ENCODE data around the gene UTP20.

The UTP20 gene

DNA sequence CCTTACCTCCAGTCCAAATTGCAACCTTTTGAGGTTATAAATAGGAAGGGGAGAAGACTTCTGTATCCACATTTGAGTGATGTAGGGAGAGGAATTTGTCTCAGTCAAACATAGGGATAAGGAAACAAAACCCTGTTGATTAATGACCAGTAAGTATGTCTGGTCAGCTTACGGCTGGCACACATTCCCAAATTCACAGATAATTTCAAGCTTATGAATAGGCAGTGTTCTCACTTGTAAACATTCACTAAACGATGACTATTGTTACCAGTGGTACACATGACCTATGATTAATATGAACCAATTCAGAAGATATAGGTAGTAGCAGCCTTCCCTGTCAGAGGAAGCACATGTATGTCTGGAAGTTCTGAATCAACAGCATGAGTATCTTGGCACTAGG, 36.8 kb upstream of the UTP20 start:
- no peak for DNase-seq (ENCODE audit: extremely low spot score)
- ChIA-PET POLR2A (no interaction called here), CTCF (no interaction called here)
- TF ChIP-seq, protein P1, sequence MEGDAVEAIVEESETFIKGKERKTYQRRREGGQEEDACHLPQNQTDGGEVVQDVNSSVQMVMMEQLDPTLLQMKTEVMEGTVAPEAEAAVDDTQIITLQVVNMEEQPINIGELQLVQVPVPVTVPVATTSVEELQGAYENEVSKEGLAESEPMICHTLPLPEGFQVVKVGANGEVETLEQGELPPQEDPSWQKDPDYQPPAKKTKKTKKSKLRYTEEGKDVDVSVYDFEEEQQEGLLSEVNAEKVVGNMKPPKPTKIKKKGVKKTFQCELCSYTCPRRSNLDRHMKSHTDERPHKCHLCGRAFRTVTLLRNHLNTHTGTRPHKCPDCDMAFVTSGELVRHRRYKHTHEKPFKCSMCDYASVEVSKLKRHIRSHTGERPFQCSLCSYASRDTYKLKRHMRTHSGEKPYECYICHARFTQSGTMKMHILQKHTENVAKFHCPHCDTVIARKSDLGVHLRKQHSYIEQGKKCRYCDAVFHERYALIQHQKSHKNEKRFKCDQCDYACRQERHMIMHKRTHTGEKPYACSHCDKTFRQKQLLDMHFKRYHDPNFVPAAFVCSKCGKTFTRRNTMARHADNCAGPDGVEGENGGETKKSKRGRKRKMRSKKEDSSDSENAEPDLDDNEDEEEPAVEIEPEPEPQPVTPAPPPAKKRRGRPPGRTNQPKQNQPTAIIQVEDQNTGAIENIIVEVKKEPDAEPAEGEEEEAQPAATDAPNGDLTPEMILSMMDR (IDR thresholded peaks at IDR 0.05; ENCODE audit: control extremely low read depth, extremely low read depth, low read depth, missing control alignments) = no peak

DNA sequence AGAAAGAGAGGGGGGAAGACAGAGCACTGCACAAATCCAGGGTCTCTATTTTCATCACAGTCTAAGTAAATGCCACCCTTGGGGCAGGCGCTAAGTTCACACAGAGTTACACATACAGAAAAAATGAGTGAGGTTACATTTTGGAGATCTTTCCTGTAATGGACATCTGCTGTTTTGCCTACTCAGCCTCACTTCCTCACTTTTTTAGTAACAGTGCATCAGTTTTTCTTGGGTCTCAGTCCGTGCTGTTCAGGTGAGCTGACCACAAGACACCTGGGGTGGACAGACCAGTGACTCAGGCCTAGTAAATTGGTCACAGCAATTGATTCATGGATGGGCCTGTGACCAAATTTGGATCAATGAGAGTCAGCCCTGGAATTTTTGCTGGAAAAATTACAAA, 36.3 kb upstream of the UTP20 start:
- ChIA-PET POLR2A (no interaction called here), CTCF (no interaction called here)
- DNase-seq (ENCODE audit: extremely low spot score) = no peak
- TF ChIP-seq, protein P1 (IDR thresholded peaks at IDR 0.05; ENCODE audit: control extremely low read depth, extremely low read depth, low read depth, missing control alignments) = no peak

DNA sequence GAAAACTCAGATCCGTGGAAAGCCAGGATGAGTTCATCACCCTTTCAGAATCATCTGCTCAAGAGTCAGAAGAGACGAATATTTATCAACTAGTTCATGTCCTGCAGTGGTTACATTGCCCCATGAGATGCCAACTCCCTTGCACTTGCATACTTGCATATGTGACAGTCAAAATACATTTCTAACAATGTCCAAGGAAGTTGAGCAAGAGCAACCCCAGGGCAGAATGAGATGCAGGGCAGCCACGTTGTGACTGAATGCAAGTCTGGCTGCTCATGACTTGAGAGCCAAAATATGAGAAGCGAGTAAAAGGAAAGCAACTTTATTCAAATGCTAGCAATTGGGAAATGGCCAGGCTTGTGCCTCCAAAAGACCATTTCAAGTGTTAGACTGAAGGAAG, 23.6 kb upstream of the UTP20 start:
- TF ChIP-seq, protein P1 (IDR thresholded peaks at IDR 0.05; ENCODE audit: control extremely low read depth, extremely low read depth, low read depth, missing control alignments) = no peak
- ChIA-PET CTCF (no interaction called here), POLR2A (no interaction called here)
- DNase-seq (ENCODE audit: extremely low spot score) = no peak

DNA sequence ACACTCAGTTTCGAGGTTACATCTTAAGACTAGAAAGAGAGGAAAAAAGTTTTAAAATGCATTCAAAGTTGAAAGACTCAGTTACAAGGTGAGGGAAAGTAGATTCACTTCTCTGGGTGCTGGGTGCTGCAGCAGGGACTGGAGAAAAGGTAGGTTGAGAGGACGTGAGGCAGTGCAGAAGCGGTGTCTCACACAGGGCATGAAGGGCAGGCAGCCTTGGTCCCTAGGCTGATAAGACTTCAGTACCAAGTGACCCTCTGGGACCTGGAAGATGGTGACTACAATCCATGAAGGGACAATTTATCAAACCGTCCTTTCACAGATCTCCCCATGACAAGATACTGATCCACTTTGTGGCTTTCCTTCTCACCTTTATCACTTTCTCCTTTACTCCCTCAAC, 22.5 kb upstream of the UTP20 start:
- CTCF ChIA-PET = interaction anchor here (0.9 to 1.3 kb wide), 2 partner anchors 10 to 51 kb away, joined by 3 to 4 read pairs; no protein-coding TSS in a partner anchor
- POLR2A ChIA-PET = no interaction called here
- TF ChIP-seq, protein P1 (IDR thresholded peaks at IDR 0.05; ENCODE audit: control extremely low read depth, extremely low read depth, low read depth, missing control alignments) = no peak
- no peak for DNase-seq (ENCODE audit: extremely low spot score)

DNA sequence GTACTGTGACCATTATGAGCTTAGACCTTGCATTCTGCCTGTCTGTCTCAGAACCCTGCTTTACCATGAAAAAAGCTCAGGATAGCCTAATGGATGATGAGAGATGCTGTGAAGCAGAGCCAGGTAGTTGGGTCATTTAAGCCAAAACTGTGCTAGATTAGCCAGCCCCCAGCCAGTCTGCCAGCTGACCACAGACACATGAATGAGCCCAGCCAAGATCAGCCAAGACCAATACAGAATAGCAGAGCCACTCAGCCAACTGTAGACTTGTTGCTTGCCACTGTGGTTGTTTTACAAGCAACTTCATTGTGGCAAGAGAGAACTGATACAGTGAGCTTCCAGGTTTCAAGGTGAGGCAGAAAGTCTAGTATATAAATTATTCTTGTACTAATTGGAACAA, 12.8 kb upstream of the UTP20 start:
- TF ChIP-seq, protein P1 (IDR thresholded peaks at IDR 0.05; ENCODE audit: control extremely low read depth, extremely low read depth, low read depth, missing control alignments) = no peak
- ChIA-PET CTCF (interaction anchor here (1.1 kb wide), 2 partner anchors 9 to 13 kb away, joined by 4 read pairs; partner anchors contain the start of gene UTP20), POLR2A (no interaction called here)

DNA sequence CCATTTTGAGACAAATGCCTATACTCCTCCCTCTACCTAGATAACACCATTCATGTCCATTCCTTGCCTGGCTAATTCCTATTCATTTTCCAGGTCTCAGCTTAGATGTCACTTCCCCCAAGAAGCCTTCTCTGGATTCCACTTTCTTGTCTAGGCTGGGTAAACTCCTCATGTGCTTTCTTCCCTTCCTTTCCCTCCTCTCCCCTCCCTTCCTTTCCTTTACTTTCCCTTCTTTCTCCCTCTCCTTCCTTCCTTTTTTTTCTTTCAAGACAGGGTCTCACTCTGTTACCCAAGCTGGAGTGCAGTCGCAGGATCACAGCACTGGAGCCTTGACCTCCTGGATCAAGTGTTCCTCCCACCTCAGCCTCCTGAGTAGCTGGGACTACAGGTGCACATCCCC, 3.5 kb upstream of the UTP20 start:
- TF ChIP-seq, protein P1 (IDR thresholded peaks at IDR 0.05; ENCODE audit: control extremely low read depth, extremely low read depth, low read depth, missing control alignments) = no peak
- DNase-seq (ENCODE audit: extremely low spot score) = no peak
- ChIA-PET POLR2A (no interaction called here), CTCF (no interaction called here)

More for the DNA sequence above, 12.8 kb upstream of the UTP20 start:
- no peak for DNase-seq (ENCODE audit: extremely low spot score)

DNA sequence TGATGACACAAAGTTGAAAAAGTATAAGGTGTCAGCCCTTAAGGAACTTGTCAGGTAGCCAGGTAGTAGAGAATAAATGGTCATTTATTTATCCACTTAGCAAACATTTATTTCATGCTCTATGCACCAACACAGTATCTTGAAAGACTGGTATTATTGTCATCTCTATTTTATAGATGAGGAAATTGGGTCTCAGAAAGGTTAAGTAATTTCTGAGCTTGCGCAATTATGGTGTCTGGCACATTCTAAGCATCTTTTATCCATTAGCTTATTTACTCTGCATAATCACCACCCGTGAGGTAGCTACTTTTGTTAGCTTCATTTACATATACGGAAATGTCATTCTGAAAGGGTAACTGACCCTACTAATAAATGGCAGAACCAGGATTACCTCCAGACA, 2.5 kb upstream of the UTP20 start:
- no peak for DNase-seq (ENCODE audit: extremely low spot score)
- TF ChIP-seq, protein P1 (IDR thresholded peaks at IDR 0.05; ENCODE audit: control extremely low read depth, extremely low read depth, low read depth, missing control alignments) = no peak
- ChIA-PET POLR2A (no interaction called here), CTCF (interaction anchor here (1.0 to 1.6 kb wide), 2 partner anchors 43 to 44 kb away, joined by 3 read pairs; no protein-coding TSS in a partner anchor)

Data from GM10248 (cell line).